A549 (cell line): ENCODE measurements around the gene MFSD6L. TPM values are rescaled to one million over a fixed set of nuclear protein-coding genes. Genes with fewer than 3 reads are reported as not detected.

Source experiments
- ATAC-seq, 2 experiments: fragments of 200-7000 bp in 1 of 2; fragments of >200 bp in 1 of 2; cut with Nextera tagmentation in 1 of 2; cut with Tn5 transposase in 1 of 2; 3 replicates each; pipeline versions ENCODE4 v1.8.0 to v1.9.1; 2018 to 2020; ENCODE audit warnings: mild to moderate bottlenecking in 1 of 2, moderate library complexity in 1 of 2
- CTCF ChIA-PET: fragments of 300-600 bp; sonication (Branson Sonifier 250); formaldehyde crosslinking; extraction: SDS; loops from one replicate; lab custom pipeline; 2021; ENCODE audit warnings: antibody characterized with exemption, inconsistent platforms; lab: Yijun Ruan, JAX
- POLR2A ChIA-PET: fragments of 350-600 bp; formaldehyde crosslinking; extraction: SDS; loops from one replicate; lab custom pipeline; 2021; ENCODE audit warnings: antibody characterized with exemption, inconsistent platforms; lab: Yijun Ruan, JAX
- DNase-seq, 2 experiments: peaks; one replicate each; pipeline versions ENCODE4 v3.0.0 to v3.0.0-alpha.2; 2011 to 2016; ENCODE audit warnings: low read depth in 1 of 2, low spot score in 1 of 2
- FAIRE-seq: peaks from 2 replicates; lab custom pipeline; 2011; peaks lifted over from hg19 to GRCh38; lab: Jason Lieb, UNC
- H3K27ac ChIP-seq, 2 experiments: fragments of >200 bp; sonication (Bioruptor Twin); formaldehyde crosslinking; 3 replicates each; pipeline ENCODE4 v1.5.1; 2016 to 2017
- H3K4me1 ChIP-seq: fragments of >200 bp; sonication (Bioruptor Twin); formaldehyde crosslinking; 3 replicates; pipeline ENCODE4 v1.6.1; 2016
- H3K4me2 ChIP-seq: fragments of >200 bp; sonication (Bioruptor Twin); formaldehyde crosslinking; 3 replicates; pipeline ENCODE4 v1.6.1; 2016
- H3K4me3 ChIP-seq: fragments of >200 bp; sonication (Bioruptor Twin); formaldehyde crosslinking; 3 replicates; pipeline ENCODE4 v1.5.1; 2016
- H3K9me3 ChIP-seq: fragments of >200 bp; sonication (Bioruptor Twin); formaldehyde crosslinking; 3 replicates; pipeline ENCODE4 v1.6.1; 2016
- CBX8 ChIP-seq: fragments of 200-600 bp; sonication (generic); IDR thresholded peaks from 2 replicates; pipeline ENCODE4 v1.6.1; 2016
- CHD2 ChIP-seq: fragments of 150-350 bp; IDR thresholded peaks from 2 replicates; pipeline ENCODE4 v1.6.1; 2014; ENCODE audit warnings: low read length; ENCODE audit not compliant: partially characterized antibody
- ELK1 ChIP-seq: fragments of 150-350 bp; IDR thresholded peaks from 2 replicates; pipeline ENCODE4 v1.6.1; 2014; ENCODE audit warnings: low read depth, mild to moderate bottlenecking, low read length
- HDAC2 ChIP-seq: fragments of 200-600 bp; sonication (generic); IDR thresholded peaks from 2 replicates; pipeline ENCODE4 v1.6.1; 2016
- HEYL ChIP-seq: fragments of 250-450 bp; sonication (Bioruptor Pico); IDR thresholded peaks from 2 replicates; pipeline ENCODE4 v1.8.0; 2021; ENCODE audit warnings: mild to moderate bottlenecking, moderate library complexity
- KDM5A ChIP-seq: fragments of 200-600 bp; sonication (generic); IDR thresholded peaks from 2 replicates; pipeline ENCODE4 v1.6.1; 2016; ENCODE audit warnings: antibody characterized with exemption, mild to moderate bottlenecking
- MAFK ChIP-seq: fragments of 450-650 bp; IDR thresholded peaks from 2 replicates; pipeline ENCODE4 v1.6.1; 2014; ENCODE audit not compliant: partially characterized antibody
- POLR2AphosphoS2 ChIP-seq: conservative IDR thresholded peaks from 2 replicates; pipeline ENCODE4 v1.6.1; 2012; ENCODE audit warnings: low read length, improper control_type of control experiment, inconsistent platforms
- RARB ChIP-seq: fragments of 250-450 bp; sonication (Bioruptor Pico); IDR thresholded peaks from 2 replicates; pipeline ENCODE4 v1.8.0; 2021; ENCODE audit warnings: mild to moderate bottlenecking, moderate library complexity
- RNF2 ChIP-seq: fragments of 200-600 bp; sonication (generic); IDR thresholded peaks from 2 replicates; pipeline ENCODE4 v1.6.1; 2016; ENCODE audit warnings: low read depth, mild to moderate bottlenecking, antibody characterized with exemption, moderate library complexity, borderline replicate concordance
- TP53 ChIP-seq: fragments of 250-450 bp; sonication (Bioruptor Pico); IDR thresholded peaks from 2 replicates; pipeline ENCODE4 v1.5.0; 2021; ENCODE audit warnings: mild to moderate bottlenecking, moderate library complexity
- USF2 ChIP-seq: fragments of 450-650 bp; IDR thresholded peaks from 2 replicates; pipeline ENCODE4 v1.6.1; 2014; ENCODE audit warnings: antibody characterized with exemption
- ZC3H11A ChIP-seq: fragments of 450-650 bp; IDR thresholded peaks from 2 replicates; pipeline ENCODE4 v1.6.1; 2014; ENCODE audit warnings: antibody characterized with exemption, mild to moderate bottlenecking
- ZSCAN20 ChIP-seq: fragments of 250-450 bp; sonication (Bioruptor Pico); IDR thresholded peaks from 2 replicates; pipeline ENCODE4 v1.8.0; 2022; ENCODE audit warnings: mild to moderate bottlenecking, moderate library complexity
- WGBS: methylation state at CpG from one replicate; pipeline ENCODE4 v1.1.6; 2017; ENCODE audit errors: missing lambda C conversion rate; 5-methylcytosine and 5-hydroxymethylcytosine counted together
- polyA plus RNA-seq, 4 experiments: library from polyadenylated mRNA; depleted of rRNA in 3 of 4; stranded (reverse); fragments of >200 nt; fragmentation: RNase III in 1 of 4; extraction: RNeasy Plus Mini Kit Qiagen cat#74134 plus additional on column Dnase treatment in 1 of 4; gene quantifications; 2 replicates in 3 of 4; 3 replicates in 1 of 4; pipeline ENCODE4 v1.2.3, GENCODE V29; 2011 to 2017
- TF ChIP-seq, protein P1 (sequence below): fragments of >200 bp; sonication (Bioruptor Twin); formaldehyde crosslinking; IDR thresholded peaks from 3 replicates; pipeline ENCODE4 v1.6.1; 2016
- TF ChIP-seq, protein P2 (sequence below): IDR thresholded peaks from 2 replicates; pipeline ENCODE4 v1.6.1; 2012
- TF ChIP-seq, protein P3 (sequence below): fragments of >200 bp; sonication (Bioruptor Twin); formaldehyde crosslinking; IDR thresholded peaks from 2 replicates; pipeline ENCODE4 v1.6.1; 2016

The MFSD6L gene
- polyA plus RNA-seq, 2 of the 4 experiments (the other 2 are of a cell fraction) = not detected

- CTCF ChIA-PET = interaction anchor here (1.5 to 4.7 kb wide), 2 partner anchors 8 to 18 kb away, joined by 4 to 30 read pairs; no protein-coding TSS in a partner anchor
- no peak overlapping the region for H3K27ac ChIP-seq
- no peaks in the 10 kb centered on the region for H3K4me1 ChIP-seq
- FAIRE-seq = no peak
- TF ChIP-seq HEYL (CRISPR knock-in tag) (no peak), ZC3H11A (no peak)
- TF ChIP-seq, all 56 proteins: peak for 0
- H3K4me3 ChIP-seq = no peak overlapping the region
- POLR2A ChIA-PET = no interaction called here
- no peak for ATAC-seq
- H3K4me2 ChIP-seq = no peak overlapping the region
- peaks cover 3% of the 10 kb centered on the region; the same call in 1 of the 3 replicates for H3K9me3 ChIP-seq
- WGBS = 39% methylated on average over 4 of the region's 4 CpGs
- no peak for DNase-seq
Observed at GRCh38 chr17:8841844-8842243, 42.7 kb upstream of the MFSD6L start.

- DNase-seq = no peak
- H3K4me1 ChIP-seq = no peaks in the 10 kb centered on the region
- ChIA-PET POLR2A (no interaction called here), CTCF (interaction anchor here (1.1 kb wide), 1 partner anchor 54 kb away, joined by 5 read pairs; no protein-coding TSS in a partner anchor)
- no peak for ATAC-seq
- no peak overlapping the region for H3K4me3 ChIP-seq
- WGBS = 25% methylated on average over 11 of the region's 11 CpGs
- no peak for FAIRE-seq
- H3K9me3 ChIP-seq = 0 out of 3 replicates have a peak, but pooled peaks cover 3% of the 10 kb centered on the region
- no peak overlapping the region for H3K4me2 ChIP-seq
- H3K27ac ChIP-seq = no peak overlapping the region
- TF ChIP-seq RARB (CRISPR knock-in tag) = no peak
Observed at GRCh38 chr17:8839410-8839935, 40.3 kb upstream of the MFSD6L start.

DNA sequence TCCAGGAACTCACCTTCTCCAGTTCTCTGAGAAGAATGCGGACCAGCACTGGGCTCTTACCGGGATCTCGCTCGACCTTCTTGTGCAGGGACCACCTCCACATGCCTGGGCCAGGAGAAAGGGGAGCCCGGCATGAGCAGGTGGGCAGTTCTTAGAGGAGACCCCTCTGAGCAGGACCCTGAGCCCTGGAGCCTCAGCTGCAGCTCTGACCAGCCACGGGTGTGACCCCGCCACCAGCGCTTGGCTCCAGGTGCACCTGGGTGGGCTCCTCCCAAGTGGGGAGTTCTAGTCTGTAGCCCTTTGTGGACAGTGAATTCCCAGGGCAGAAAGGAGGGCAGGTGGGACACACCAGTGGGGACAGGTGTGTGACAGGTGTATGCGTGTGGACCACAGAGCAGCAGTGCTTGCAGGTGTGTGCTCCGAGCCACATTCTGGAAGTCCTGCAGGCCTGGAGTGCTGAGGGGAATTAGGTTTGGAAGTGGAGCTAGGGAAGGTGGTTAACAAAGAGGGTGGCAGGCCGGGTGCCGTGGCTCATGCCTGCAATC lies 39.5 kb upstream of the MFSD6L start:
- ChIA-PET CTCF (interaction anchor here (1.1 to 1.6 kb wide), 3 partner anchors 11 to 124 kb away, joined by 3 to 5 read pairs (median 4); no protein-coding TSS in a partner anchor), POLR2A (no interaction called here)
- FAIRE-seq (no peak), DNase-seq (no peak), ATAC-seq (no peak)
- no peak overlapping the region for H3K27ac ChIP-seq
- no peak overlapping the region for H3K4me2 ChIP-seq
- no peak overlapping the region for H3K4me3 ChIP-seq
- H3K4me1 ChIP-seq = no peaks in the 10 kb centered on the region
- TF ChIP-seq POLR2AphosphoS2 = no peak
- TF ChIP-seq CBX8 = no peak
- H3K9me3 ChIP-seq = 0 out of 3 replicates have a peak, but pooled peaks cover 3% of the 10 kb centered on the region
- WGBS = 70% methylated on average over 11 of the region's 12 CpGs

- ATAC-seq = peak in 1 of 2 experiments; percentile 15; a peak in 1 of 6 replicates
- TF ChIP-seq USF2 (peak; percentile 72), KDM5A (no peak)
- Histone ChIP-seq H3K9me3 (0 out of 3 replicates have a peak, but pooled peaks cover 3% of the 10 kb centered on the region), H3K27ac (no peak overlapping the region), H3K4me3 (no peak overlapping the region), H3K4me2 (no peak overlapping the region), H3K4me1 (no peaks in the 10 kb centered on the region)
- no peak for FAIRE-seq
- WGBS = 13% methylated on average over 7 of the region's 8 CpGs
- CTCF ChIA-PET = interaction anchor here (0.6 to 2.1 kb wide), 4 partner anchors 12 to 125 kb away, joined by 3 to 4 read pairs (median 4); no protein-coding TSS in a partner anchor
- POLR2A ChIA-PET = no interaction called here
- DNase-seq = no peak
Observed at GRCh38 chr17:8837563-8838075, 38.5 kb upstream of the MFSD6L start.

DNA sequence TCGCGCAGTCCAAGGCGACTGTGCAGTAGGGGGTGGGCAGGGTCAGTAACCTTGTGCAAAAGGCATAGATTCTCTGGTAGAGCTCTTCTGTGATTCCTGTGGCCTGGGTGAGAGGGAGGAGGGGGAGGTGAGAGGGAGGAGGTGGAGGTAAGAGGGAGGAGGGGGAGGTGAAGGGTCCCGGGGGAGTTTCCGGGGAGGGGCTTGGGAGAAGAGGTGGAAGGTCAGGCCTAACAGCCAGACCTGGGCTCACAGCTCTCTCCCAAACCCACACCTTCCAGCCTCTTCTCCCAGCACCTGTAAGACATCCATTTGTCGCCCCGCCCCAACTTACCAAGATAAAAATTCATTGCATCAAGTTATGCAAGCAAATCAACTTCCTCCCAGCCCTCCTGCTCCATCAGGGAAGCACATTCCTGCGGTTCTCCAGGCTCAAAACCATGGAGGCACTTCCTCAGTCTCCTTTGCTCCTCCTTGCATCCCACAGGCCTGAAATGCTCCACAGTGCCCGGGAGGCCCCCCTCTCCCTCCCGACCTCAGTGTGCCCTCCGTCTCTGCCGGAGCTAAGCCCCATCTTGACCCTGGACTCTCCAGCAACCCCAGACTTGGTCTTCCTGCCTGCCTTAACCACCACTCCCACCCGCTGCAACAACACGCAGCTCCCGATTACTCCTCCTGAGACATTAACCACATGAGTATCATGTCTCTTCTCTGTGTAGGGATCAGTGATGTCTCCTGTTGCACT lies 37.8 kb upstream of the MFSD6L start:
- Histone ChIP-seq H3K27ac (no peak overlapping the region), H3K4me2 (no peak overlapping the region), H3K4me3 (no peak overlapping the region), H3K4me1 (no peaks in the 10 kb centered on the region), H3K9me3 (0 out of 3 replicates have a peak, but pooled peaks cover 3% of the 10 kb centered on the region)
- ATAC-seq (peak in 1 of 2 experiments; percentile 25; a peak in 2 of 6 replicates), FAIRE-seq (no peak), DNase-seq (no peak)
- 58% methylated on average over 15 of the region's 15 CpGs for WGBS
- TF ChIP-seq, protein P1, sequence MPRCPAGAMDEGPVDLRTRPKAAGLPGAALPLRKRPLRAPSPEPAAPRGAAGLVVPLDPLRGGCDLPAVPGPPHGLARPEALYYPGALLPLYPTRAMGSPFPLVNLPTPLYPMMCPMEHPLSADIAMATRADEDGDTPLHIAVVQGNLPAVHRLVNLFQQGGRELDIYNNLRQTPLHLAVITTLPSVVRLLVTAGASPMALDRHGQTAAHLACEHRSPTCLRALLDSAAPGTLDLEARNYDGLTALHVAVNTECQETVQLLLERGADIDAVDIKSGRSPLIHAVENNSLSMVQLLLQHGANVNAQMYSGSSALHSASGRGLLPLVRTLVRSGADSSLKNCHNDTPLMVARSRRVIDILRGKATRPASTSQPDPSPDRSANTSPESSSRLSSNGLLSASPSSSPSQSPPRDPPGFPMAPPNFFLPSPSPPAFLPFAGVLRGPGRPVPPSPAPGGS = no peak
- TF ChIP-seq, protein P2, sequence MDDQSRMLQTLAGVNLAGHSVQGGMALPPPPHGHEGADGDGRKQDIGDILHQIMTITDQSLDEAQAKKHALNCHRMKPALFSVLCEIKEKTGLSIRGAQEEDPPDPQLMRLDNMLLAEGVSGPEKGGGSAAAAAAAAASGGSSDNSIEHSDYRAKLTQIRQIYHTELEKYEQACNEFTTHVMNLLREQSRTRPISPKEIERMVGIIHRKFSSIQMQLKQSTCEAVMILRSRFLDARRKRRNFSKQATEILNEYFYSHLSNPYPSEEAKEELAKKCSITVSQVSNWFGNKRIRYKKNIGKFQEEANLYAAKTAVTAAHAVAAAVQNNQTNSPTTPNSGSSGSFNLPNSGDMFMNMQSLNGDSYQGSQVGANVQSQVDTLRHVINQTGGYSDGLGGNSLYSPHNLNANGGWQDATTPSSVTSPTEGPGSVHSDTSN = no peak
- TF ChIP-seq CHD2 (no peak), MAFK (no peak), TP53 (CRISPR knock-in tag) (no peak), HDAC2 (no peak), ELK1 (no peak), ZSCAN20 (CRISPR knock-in tag) (no peak), RNF2 (no peak)
- TF ChIP-seq, protein P3, sequence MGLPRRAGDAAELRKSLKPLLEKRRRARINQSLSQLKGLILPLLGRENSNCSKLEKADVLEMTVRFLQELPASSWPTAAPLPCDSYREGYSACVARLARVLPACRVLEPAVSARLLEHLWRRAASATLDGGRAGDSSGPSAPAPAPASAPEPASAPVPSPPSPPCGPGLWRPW = no peak
- ChIA-PET CTCF (interaction anchor here (0.6 to 2.1 kb wide), 8 partner anchors 12 to 453 kb away, joined by 3 to 7 read pairs (median 3); no protein-coding TSS in a partner anchor), POLR2A (no interaction called here)
